T-helper 9 cell (primary cell): ENCODE results near the gene CCM2.

Experiments used
- DNase-seq: peaks from one replicate; pipeline ENCODE4 v3.0.0-alpha.2; 2020

Gene CCM2

GRCh38 chr7:45035893-45036292 is 35.9 kb downstream of the CCM2 start:
- no peak for DNase-seq

- no peak for DNase-seq
Observed at GRCh38 chr7:45036317-45036716, 36.3 kb downstream of the CCM2 start.

- DNase-seq: no peak
Observed at GRCh38 chr7:45036796-45037195, 36.8 kb downstream of the CCM2 start.

GRCh38 chr7:45037876-45038275 is 37.9 kb downstream of the CCM2 start:
- DNase-seq: no peak

- no peak for DNase-seq
Observed at GRCh38 chr7:45039106-45039505, 39.1 kb downstream of the CCM2 start.

- no peak for DNase-seq
Observed at GRCh38 chr7:45044338-45044737, 44.3 kb downstream of the CCM2 start.

GRCh38 chr7:45048748-45049147 is 48.7 kb downstream of the CCM2 start:
- no peak for DNase-seq

- no peak for DNase-seq
Observed at GRCh38 chr7:45050198-45050597, 50.2 kb downstream of the CCM2 start.

- DNase-seq: no peak
Observed at GRCh38 chr7:45052011-45052410, 52.0 kb downstream of the CCM2 start.

GRCh38 chr7:45053401-45053800 is 53.4 kb downstream of the CCM2 start:
- no peak for DNase-seq

GRCh38 chr7:45053941-45054340 is 53.9 kb downstream of the CCM2 start:
- DNase-seq: no peak

- no peak for DNase-seq
Observed at GRCh38 chr7:45054442-45054841, 54.4 kb downstream of the CCM2 start.

- DNase-seq: no peak
Observed at GRCh38 chr7:45055016-45055415, 55.0 kb downstream of the CCM2 start.

GRCh38 chr7:45055594-45056219 is 55.7 kb downstream of the CCM2 start:
- DNase-seq: no peak

GRCh38 chr7:45057878-45058277 is 57.9 kb downstream of the CCM2 start:
- no peak for DNase-seq

- no peak for DNase-seq
Observed at GRCh38 chr7:45060295-45060694, 60.3 kb downstream of the CCM2 start.

GRCh38 chr7:45061352-45061751 is 61.4 kb downstream of the CCM2 start:
- DNase-seq: no peak

GRCh38 chr7:45061806-45062425 is 61.9 kb downstream of the CCM2 start:
- no peak for DNase-seq

- DNase-seq: no peak
Observed at GRCh38 chr7:45064047-45064725, 64.2 kb downstream of the CCM2 start.

GRCh38 chr7:45065031-45065995 is 65.3 kb downstream of the CCM2 start:
- DNase-seq: no peak

GRCh38 chr7:45066409-45066808 is 66.4 kb downstream of the CCM2 start:
- DNase-seq: no peak

- DNase-seq: no peak
Observed at GRCh38 chr7:45067582-45067981, 67.6 kb downstream of the CCM2 start.
